ENCODE data around the gene PTPRN2.
A peak's percentile ranks its signal among the peaks of the same experiment; 100 is the strongest.

PTPRN2 gene

GRCh38 chr7:157879391-157879790 lies 708.2 kb downstream of the PTPRN2 start:
- no peak for TF ChIP-seq ZFX (IDR thresholded peaks at IDR 0.05; ENCODE audit: borderline replicate concordance)
- no peak for TF ChIP-seq CTCF (IDR thresholded peaks at IDR 0.05)
- no peak overlapping the region for H3K27ac ChIP-seq

GRCh38 chr7:157877298-157878090 lies 710.1 kb downstream of the PTPRN2 start:
- TF ChIP-seq ZFX (IDR thresholded peaks at IDR 0.05; ENCODE audit: borderline replicate concordance), result no peak
- TF ChIP-seq CTCF (IDR thresholded peaks at IDR 0.05), result no peak
- H3K27ac ChIP-seq, result no peak overlapping the region

GRCh38 chr7:157876469-157877285 lies 710.9 kb downstream of the PTPRN2 start:
- TF ChIP-seq ZFX (IDR thresholded peaks at IDR 0.05; ENCODE audit: borderline replicate concordance), result no peak
- TF ChIP-seq CTCF (IDR thresholded peaks at IDR 0.05), result no peak
- H3K27ac ChIP-seq, result no peak overlapping the region

GRCh38 chr7:157875230-157876179 lies 712.1 kb downstream of the PTPRN2 start:
- TF ChIP-seq ZFX (IDR thresholded peaks at IDR 0.05; ENCODE audit: borderline replicate concordance) (no peak), CTCF (IDR thresholded peaks at IDR 0.05) (peak; percentile 80)
- no peak overlapping the region for H3K27ac ChIP-seq

- TF ChIP-seq CTCF (IDR thresholded peaks at IDR 0.05) (no peak), ZFX (IDR thresholded peaks at IDR 0.05; ENCODE audit: borderline replicate concordance) (no peak)
- H3K27ac ChIP-seq, result no peak overlapping the region
These were observed 712.8 kb downstream of the PTPRN2 start for GRCh38 chr7:157874870-157875229.

- no peak for TF ChIP-seq ZFX (IDR thresholded peaks at IDR 0.05; ENCODE audit: borderline replicate concordance)
- TF ChIP-seq CTCF (IDR thresholded peaks at IDR 0.05), result no peak
- H3K27ac ChIP-seq, result no peak overlapping the region
These were observed 713.3 kb downstream of the PTPRN2 start for GRCh38 chr7:157874208-157874816.
